Measurements from ENCODE around the gene ARFGEF2. TPM values are rescaled to one million over a fixed set of nuclear protein-coding genes. Genes with fewer than 3 reads are reported as not detected.

The ARFGEF2 gene
- total and polyA plus RNA-seq, 2 of the 4 experiments (the other 2 are of a cell fraction) = 10.3 to 39.1 TPM

GRCh38 chr20:48875914-48876240, 45.6 kb upstream of the ARFGEF2 start:
- H3K18ac ChIP-seq (ENCODE audit: low read depth, low read length) = no peak overlapping the region
- no CpG with 5 or more reads among the region's 5 CpGs for WGBS, 2 experiments (ENCODE audit: extremely low coverage in 2 of 2, insufficient read length in 1 of 2)
- no peak overlapping the region for H3K23ac ChIP-seq (ENCODE audit: low read depth, low read length)
- H3K4me3 ChIP-seq (ENCODE audit: insufficient read depth, low read depth, low read length) = no peak overlapping the region
- H4K8ac ChIP-seq (ENCODE audit: low read depth in 2 of 2, low read length in 2 of 2) = no peak overlapping the region
- H2AK5ac ChIP-seq (ENCODE audit: low read depth, low read length) = no peak overlapping the region
- no peak overlapping the region for H3K56ac ChIP-seq (ENCODE audit: extremely low read depth, insufficient read depth, low read length)
- H3K4ac ChIP-seq (ENCODE audit: low read depth, low read length) = no peak overlapping the region
- H3K9me3 ChIP-seq (ENCODE audit: control insufficient read depth, insufficient read depth, low read length) = 0 out of 2 replicates have a peak, but pooled peaks cover 2% of the 10 kb centered on the region
- intact Hi-C loops (cut with micrococcal nuclease) (no loop called here), in situ Hi-C loops (cut with MboI; ENCODE audit: low sequenced_read_pairs) (loop anchor here (25.0 kb wide), 1 partner anchor 89 kb away; no protein-coding TSS in a partner anchor), dilution Hi-C loops (cut with HindIII; ENCODE audit: low sequenced_read_pairs, unreplicated experiment) (no loop called here)
- no peaks in the 10 kb centered on the region for H3K36me3 ChIP-seq (ENCODE audit: control insufficient read depth, insufficient read depth, low read length)
- ChIA-PET CTCF (no interaction called here), POLR2A (ENCODE audit: unreplicated experiment) (no interaction called here)
- H2BK20ac ChIP-seq (ENCODE audit: low read depth, low read length) = no peak overlapping the region
- H3K14ac ChIP-seq (replicated peaks; ENCODE audit: low read depth, low read length) = no peak overlapping the region
- no peak overlapping the region for H2BK15ac ChIP-seq (ENCODE audit: low read depth, low read length)
- DNase-seq (no peak), ATAC-seq (ENCODE audit: low read depth) (no peak)
- no TSS peak for BruUV-seq (replicated peaks)
- no peaks in the 10 kb centered on the region for H4K20me1 ChIP-seq (ENCODE audit: insufficient read depth, low read length)
- peaks cover 10% of the 10 kb centered on the region; the same call in 1 of the 2 replicates for H3K27me3 ChIP-seq (ENCODE audit: control insufficient read depth, insufficient read depth, low read length)
- H2BK5ac ChIP-seq (ENCODE audit: low read depth, low read length, poor library complexity, severe bottlenecking) = no peak overlapping the region
- peak overlapping the region; percentile 21 for H2AFZ ChIP-seq (replicated peaks; ENCODE audit: low read length, poor library complexity)
- H3K9me1 ChIP-seq (ENCODE audit: insufficient read depth, low read length) = no peaks in the 10 kb centered on the region
- H3K4me2 ChIP-seq (ENCODE audit: low read depth, low read length) = no peak overlapping the region
- H4K5ac ChIP-seq (ENCODE audit: low read depth, low read length) = no peak overlapping the region
- no peaks in the 10 kb centered on the region for H3K79me1 ChIP-seq (ENCODE audit: low read depth in 1 of 2, low read length in 2 of 2)
- no peak overlapping the region for H3K9ac ChIP-seq (ENCODE audit: low read depth, low read length)
- no peak overlapping the region for H4K91ac ChIP-seq (ENCODE audit: insufficient read depth, low read depth, low read length)
- H2AK9ac ChIP-seq (replicated peaks; ENCODE audit: low read depth, low read length, poor library complexity) = peak overlapping the region; percentile 55
- H2BK120ac ChIP-seq (ENCODE audit: low read depth, low read length) = no peak overlapping the region
- no peaks in the 10 kb centered on the region for H3K4me1 ChIP-seq (ENCODE audit: control insufficient read depth, insufficient read depth, low read length)
- H3K27ac ChIP-seq (ENCODE audit: insufficient read depth, low read length) = no peak overlapping the region
- TF ChIP-seq BHLHE40 (IDR thresholded peaks at IDR 0.05; ENCODE audit: low read depth, low read length) = no peak
- TF ChIP-seq FOS (IDR thresholded peaks at IDR 0.05; ENCODE audit: low read depth, low read length) = no peak
- TF ChIP-seq NFE2L2 (IDR thresholded peaks at IDR 0.05; ENCODE audit: low read depth, low read length) = no peak
- no peak for TF ChIP-seq CHD1 (IDR thresholded peaks at IDR 0.05; ENCODE audit: low read depth, low read length)
- no peak for TF ChIP-seq SMC3 (IDR thresholded peaks at IDR 0.05; ENCODE audit: low read depth, low read length)

Measured in IMR-90 (cell line).